PC-3 (cell line): ENCODE results near the gene OR5M11.

ENCODE experiments used
- EZH2 ChIP-seq: fragments of 300-600 bp; sonication (generic); IDR thresholded peaks from one replicate; pipeline ENCODE4 v1.6.1; 2017; ENCODE audit warnings: antibody characterized with exemption, mild to moderate bottlenecking, low read length; ENCODE audit not compliant: unreplicated experiment
- EZH2phosphoT487 ChIP-seq: fragments of 300-600 bp; sonication (generic); IDR thresholded peaks from 2 replicates; pipeline ENCODE4 v1.6.1; 2018; ENCODE audit warnings: mild to moderate bottlenecking, antibody characterized with exemption, low read length, borderline replicate concordance
- TF ChIP-seq, protein P1 (sequence below): fragments of 300-600 bp; sonication (generic); conservative IDR thresholded peaks from 2 replicates; pipeline ENCODE4 v1.5.1; 2017; ENCODE audit warnings: antibody characterized with exemption, low read depth, mild to moderate bottlenecking, low read length

DNA sequence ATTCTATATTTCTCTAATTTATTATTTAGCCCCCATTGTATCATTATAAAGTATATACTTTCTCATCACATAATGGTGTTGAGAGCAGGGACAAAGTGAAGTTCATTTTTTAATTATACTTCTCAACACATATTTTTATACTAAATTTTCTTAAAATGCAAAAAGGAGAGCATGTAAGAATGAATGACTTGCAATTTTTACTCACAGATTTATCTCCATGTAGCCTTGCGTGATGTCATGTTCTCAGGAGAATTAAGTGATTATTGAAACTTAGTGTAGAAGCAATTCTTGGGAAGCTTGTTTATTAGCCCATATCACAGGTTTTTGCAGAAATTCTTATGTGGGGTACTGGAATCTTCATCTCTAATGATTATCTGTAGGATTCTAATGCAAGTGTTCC is 682 bp upstream of the OR5M11 start:
- TF ChIP-seq, protein P1, sequence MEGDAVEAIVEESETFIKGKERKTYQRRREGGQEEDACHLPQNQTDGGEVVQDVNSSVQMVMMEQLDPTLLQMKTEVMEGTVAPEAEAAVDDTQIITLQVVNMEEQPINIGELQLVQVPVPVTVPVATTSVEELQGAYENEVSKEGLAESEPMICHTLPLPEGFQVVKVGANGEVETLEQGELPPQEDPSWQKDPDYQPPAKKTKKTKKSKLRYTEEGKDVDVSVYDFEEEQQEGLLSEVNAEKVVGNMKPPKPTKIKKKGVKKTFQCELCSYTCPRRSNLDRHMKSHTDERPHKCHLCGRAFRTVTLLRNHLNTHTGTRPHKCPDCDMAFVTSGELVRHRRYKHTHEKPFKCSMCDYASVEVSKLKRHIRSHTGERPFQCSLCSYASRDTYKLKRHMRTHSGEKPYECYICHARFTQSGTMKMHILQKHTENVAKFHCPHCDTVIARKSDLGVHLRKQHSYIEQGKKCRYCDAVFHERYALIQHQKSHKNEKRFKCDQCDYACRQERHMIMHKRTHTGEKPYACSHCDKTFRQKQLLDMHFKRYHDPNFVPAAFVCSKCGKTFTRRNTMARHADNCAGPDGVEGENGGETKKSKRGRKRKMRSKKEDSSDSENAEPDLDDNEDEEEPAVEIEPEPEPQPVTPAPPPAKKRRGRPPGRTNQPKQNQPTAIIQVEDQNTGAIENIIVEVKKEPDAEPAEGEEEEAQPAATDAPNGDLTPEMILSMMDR: no peak
- TF ChIP-seq EZH2phosphoT487 (no peak), EZH2 (no peak)
